GM21447 (cell line): ENCODE results near the gene TFPI2.
"Not testable (repeated sequence)": the region's sequence is repeated elsewhere in the genome, so short reads cannot be mapped to it uniquely, and the experiment has no call there.

Source experiments
- ATAC-seq: cut with Tn5 transposase; IDR thresholded peaks from one replicate; pipeline ENCODE4 v1.9.1; 2021; ENCODE audit not compliant: unreplicated experiment

TFPI2 gene

GRCh38 chr7:93890464-93891068 lies at the start of gene TFPI2:
TFPI2 (minus strand) TSS chr7:93890753; CDS start chr7:93890678, 75 bp downstream.
- peak; percentile 41 for ATAC-seq

- no peak for ATAC-seq
These were observed 47.7 kb upstream of the TFPI2 start for GRCh38 chr7:93938293-93938692.

GRCh38 chr7:93937818-93938217 lies 47.3 kb upstream of the TFPI2 start:
- ATAC-seq = no peak

- ATAC-seq = no peak
These were observed 44.5 kb upstream of the TFPI2 start for GRCh38 chr7:93935102-93935501.

GRCh38 chr7:93933156-93933555 lies 42.6 kb upstream of the TFPI2 start:
- no peak for ATAC-seq

GRCh38 chr7:93931655-93932054 lies 41.1 kb upstream of the TFPI2 start:
- ATAC-seq = no peak

GRCh38 chr7:93927585-93927984 lies 37.0 kb upstream of the TFPI2 start:
- ATAC-seq = no peak

- ATAC-seq = no peak
These were observed 36.2 kb upstream of the TFPI2 start for GRCh38 chr7:93926800-93927199.

GRCh38 chr7:93923942-93924341 lies 33.4 kb upstream of the TFPI2 start:
- no peak for ATAC-seq

GRCh38 chr7:93923296-93923695 lies 32.7 kb upstream of the TFPI2 start:
- ATAC-seq = no peak

GRCh38 chr7:93921607-93922566 lies 31.3 kb upstream of the TFPI2 start, which contains the start of gene GNG11:
GNG11 (plus strand) TSS chr7:93921735; CDS start chr7:93922138, 403 bp downstream.
- peak; percentile 88 for ATAC-seq

- no peak for ATAC-seq
These were observed 30.6 kb upstream of the TFPI2 start for GRCh38 chr7:93921186-93921585.

GRCh38 chr7:93920496-93921182 lies 30.1 kb upstream of the TFPI2 start:
- ATAC-seq = no peak

GRCh38 chr7:93916315-93916714 lies 25.8 kb upstream of the TFPI2 start:
- ATAC-seq = not testable (repeated sequence)

GRCh38 chr7:93915888-93916287 lies 25.3 kb upstream of the TFPI2 start:
- peak; percentile 76 for ATAC-seq

GRCh38 chr7:93915206-93915842 lies 24.8 kb upstream of the TFPI2 start:
- ATAC-seq = not testable (repeated sequence)

GRCh38 chr7:93914581-93915066 lies 24.1 kb upstream of the TFPI2 start:
- no peak for ATAC-seq

- ATAC-seq = no peak
These were observed 22.6 kb upstream of the TFPI2 start for GRCh38 chr7:93913197-93913596.

GRCh38 chr7:93911661-93912060 lies 21.1 kb upstream of the TFPI2 start:
- ATAC-seq = peak; percentile 64

- not testable (repeated sequence) for ATAC-seq
These were observed 20.7 kb upstream of the TFPI2 start for GRCh38 chr7:93911242-93911641.
